GM18870 (cell line): Measurements from ENCODE around the gene ECE1.

Experiments
- ATAC-seq: cut with Tn5 transposase; IDR thresholded peaks from one replicate; pipeline ENCODE4 v1.9.1; 2021; ENCODE audit warnings: moderate library complexity; ENCODE audit not compliant: unreplicated experiment

The ECE1 gene

DNA sequence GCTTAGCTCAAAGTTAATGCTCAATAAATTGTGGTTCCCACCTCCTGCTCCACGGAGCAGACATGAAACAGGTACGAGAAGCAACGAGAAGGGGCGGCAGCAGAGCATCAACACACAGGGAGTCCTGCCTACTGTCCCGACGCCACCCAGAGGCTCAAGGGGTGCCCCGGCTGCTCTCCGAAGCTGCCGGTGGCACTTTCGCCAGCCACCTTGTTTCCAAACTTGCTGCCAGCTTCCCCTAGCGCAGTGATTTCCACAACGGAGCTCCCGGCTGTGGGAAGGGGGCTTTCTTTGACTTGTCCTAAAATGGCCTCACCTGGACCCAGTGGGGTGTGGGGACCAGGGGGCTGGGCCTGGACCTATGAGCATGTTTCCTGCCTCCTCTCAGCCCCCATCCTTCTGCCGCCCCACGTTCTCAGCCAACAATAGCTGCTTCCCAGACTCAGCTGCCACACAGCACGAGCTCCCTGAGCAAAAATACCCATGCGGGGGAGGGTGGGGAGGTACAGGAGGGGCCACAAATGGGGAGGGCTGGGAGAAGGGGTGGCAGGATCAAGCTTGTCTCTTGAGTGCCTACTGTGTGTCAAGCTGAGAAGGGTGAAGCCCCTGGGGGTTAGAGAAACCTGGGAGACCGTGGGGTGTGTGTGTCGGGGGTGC is 35.6 kb upstream of the ECE1 start:
- ATAC-seq = no peak

DNA sequence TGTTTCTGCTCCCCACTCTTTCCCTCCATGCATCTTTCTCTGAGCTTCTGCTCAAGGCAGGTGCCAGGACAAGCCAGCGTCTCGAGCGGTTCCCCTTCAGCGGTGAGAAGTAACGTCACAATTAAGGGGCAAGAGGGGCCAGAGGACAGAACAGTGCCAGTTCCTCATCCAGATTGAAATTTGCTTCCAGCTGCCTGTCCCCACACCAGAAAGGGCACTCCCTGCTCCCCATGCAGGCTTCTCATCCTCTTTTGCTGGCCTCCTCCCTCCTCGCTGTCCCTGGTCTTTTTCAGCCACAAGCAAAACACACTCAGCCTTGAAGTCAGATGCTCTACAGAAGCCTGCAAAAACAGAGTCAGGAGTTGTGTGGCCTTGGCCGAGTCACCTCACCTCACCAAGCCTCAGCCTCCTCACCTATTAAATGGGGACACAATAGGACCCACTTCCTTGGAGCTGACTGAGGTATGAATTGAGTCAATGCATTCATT is 35.0 kb upstream of the ECE1 start:
- ATAC-seq = no peak

DNA sequence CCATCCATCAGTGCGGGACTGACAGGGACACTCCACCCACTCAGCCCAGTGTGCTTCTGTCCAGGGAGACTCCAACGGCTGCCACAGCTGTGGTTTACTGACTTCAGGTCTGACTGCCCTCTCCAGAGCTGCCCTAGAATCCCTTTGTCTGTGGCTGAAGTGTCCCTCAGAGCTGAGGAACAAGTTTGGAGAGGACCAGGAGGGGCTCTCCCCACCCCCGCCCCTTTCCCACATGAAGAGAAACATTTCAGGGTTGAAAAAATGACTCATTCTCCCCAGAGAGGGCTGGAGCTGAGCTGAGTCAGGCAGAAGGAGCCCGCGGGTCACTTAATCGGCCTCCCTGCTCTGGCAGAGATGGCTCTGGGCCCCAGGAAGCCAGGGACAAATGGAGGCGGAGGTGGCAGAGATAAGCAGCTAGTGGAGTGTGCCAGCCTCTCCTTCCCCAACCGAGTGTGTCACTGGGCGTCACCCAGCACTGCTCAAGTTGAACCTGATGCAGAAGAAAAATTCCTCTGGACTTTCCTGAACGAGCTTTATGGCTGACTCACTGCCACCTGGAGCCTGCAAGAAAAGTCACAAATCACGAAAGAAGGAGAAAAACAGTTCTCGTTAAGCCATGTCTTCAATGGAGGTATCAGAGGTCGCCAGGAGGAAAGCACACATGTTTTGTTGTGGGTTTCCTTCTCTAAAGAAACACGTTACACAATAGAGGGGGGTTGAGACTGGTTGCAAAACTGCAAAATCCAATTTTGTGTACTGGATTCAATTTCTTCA is 34.3 kb upstream of the ECE1 start:
- no peak for ATAC-seq

DNA sequence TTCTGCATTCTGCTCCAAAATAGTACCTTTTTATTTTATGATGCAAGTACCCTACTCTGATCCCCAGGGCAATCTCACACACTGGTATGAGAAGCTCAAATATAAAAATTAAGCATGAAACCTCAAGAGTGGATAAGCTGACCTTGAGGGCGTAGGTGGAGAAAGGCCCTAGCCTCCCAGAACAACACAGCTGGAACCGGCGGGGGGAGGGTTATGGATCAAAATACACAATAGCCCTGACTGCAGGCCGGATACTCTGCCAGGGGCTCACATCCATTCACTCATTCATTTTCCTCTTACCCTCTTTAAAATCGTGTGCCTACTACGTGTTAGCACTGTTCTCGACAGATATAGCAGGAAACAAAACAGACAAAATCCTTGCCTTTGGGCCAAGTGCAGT is 32.8 kb upstream of the ECE1 start:
- ATAC-seq = no peak

DNA sequence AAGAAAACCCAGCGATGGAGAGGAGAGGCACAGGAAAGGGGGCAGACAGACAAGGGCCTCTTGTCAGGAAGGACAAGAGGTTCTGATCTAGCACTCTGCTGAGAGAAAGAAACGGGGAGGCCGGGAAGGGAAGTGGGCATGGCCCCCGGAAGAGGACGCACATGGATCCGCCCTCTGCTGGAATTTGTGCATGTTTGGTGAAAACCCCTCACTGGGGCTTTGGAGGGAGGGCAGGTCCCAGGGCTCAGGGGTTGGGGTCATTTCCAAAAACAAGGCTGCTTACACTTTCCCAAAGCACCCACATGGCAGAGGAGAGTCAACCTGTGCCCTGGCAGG is 32.4 kb upstream of the ECE1 start:
- no peak for ATAC-seq

DNA sequence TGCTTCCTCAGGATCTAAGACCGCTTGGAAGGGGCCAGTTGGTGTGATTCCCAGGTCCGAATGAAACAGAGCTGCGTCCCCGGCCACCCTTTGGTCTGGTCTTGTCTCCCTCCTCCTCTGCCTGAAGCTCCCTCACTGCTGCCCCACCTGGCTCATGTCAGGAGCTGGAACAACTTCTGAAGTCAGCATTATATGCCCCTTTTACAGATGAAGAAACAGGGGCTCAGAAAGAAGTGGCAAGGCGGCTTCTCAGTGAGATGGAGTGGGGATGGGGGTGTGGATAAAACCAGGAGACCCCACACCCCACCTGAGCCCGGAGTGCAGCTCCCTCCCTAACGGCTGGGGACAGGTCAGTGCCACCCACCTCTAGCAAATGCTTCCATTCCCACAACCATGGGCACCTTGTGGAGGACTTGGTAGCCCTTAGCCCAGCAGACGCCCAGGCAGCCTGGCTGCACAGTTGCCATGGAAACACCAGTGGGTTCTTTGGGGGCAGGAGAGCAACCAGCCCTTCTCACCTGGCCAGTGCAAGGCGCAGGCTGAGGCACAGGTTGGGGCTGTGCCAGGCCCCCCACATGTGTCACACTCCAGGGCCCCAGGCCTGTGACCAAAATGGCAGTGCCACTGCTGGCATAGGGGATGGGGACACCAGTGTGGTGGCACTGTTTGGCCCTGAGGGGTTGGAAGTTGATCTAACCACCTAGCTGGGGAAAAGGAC is 31.9 kb upstream of the ECE1 start:
- ATAC-seq = no peak

DNA sequence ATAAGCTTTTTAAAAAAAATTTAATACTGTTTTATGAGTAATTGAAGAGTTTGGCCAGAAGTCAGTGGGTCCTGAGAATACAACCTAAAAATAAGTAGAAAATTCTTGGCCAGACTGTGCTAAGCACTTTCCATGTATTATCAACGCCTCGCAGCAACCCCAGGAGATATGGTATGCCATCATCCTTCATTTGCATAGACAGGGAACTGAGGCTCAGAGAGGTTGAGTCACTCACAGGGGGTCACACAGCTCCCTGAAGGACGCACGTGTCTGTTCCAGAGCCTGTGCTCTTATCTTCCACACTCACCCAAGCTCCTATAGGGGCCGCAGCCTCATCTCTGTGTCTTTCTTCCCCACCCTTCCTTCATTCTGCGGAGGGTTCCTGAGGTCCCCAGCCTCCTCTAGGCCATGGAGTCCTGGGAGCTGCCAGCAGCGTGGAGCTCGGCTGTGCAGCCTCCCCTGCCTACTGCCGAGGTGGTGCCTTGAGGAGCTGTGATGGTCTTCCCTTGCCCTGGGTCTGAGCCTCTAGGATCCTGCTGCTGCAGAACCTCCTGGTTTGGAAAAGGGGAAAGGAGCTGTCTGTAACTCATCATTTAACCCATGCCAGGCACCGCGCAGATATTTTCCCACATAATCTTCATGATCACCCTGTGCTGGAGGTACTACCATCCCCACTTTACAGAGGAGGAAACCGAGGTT is 30.3 kb upstream of the ECE1 start:
- ATAC-seq = no peak

DNA sequence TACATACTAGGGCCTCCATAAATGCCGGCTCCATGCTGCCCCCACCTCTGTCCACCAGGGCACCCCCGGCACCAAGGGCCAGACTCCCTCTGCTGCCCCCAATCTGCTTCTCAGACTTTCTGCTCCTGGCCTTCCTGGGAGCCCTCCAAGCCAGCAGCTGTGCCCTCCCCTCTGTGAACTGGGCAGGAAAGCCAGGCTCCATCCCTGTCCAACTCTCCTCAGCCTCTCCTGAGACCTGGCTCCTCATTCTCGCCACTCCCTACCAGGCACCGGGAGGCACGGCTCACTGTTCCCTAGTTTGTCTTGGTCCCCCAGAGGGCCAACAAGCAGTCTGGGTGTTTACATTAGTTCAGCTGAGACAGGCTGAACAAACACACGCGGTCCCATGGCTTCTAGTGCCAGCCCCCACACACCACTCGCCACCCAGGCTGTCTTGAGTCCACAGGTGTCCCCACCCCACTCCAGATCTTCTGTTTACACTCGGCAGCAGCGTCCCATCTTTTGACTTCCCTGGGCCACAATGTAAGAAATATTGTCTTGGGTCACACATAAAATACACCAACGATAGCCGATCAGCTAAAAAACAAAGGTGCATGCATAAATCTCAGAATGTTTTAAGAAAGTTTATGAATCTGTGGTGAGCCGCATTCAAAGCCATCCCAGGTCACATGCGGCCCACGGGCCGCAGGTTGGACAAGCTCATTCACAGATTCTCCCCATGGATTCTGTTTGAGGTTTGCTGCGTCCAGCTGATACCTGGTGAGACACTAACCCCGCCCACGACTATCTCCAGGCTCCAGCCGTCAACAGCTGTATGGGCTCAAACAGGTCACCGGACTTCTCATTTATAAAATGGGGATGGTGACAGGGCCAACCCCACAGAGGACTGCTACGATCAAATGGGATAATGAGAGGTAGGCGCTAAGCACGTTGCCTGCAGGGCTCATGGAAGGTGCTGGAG is 29.5 kb upstream of the ECE1 start:
- ATAC-seq = no peak

DNA sequence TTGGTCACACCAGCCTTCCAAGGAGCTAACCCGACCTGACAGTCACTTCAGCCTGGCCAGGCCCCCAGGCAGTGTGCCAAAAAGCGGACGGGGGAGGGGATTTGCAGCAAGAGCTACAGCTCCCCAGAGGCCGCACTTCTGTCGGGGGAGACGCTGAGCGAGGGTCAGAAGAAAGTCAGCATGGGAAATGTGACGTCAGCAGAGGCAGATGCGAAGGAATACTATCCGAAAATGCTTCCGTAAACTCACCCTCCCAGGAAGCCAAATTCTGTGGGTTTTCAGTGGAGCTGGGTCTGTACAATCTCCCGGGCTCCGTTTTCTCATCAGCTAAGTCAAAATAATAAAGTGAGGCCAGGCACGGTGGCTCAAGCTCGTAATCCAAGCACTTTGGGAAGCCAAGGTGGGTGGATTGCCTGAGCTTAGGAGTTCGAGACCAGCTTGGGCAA is 28.5 kb upstream of the ECE1 start:
- no peak for ATAC-seq

DNA sequence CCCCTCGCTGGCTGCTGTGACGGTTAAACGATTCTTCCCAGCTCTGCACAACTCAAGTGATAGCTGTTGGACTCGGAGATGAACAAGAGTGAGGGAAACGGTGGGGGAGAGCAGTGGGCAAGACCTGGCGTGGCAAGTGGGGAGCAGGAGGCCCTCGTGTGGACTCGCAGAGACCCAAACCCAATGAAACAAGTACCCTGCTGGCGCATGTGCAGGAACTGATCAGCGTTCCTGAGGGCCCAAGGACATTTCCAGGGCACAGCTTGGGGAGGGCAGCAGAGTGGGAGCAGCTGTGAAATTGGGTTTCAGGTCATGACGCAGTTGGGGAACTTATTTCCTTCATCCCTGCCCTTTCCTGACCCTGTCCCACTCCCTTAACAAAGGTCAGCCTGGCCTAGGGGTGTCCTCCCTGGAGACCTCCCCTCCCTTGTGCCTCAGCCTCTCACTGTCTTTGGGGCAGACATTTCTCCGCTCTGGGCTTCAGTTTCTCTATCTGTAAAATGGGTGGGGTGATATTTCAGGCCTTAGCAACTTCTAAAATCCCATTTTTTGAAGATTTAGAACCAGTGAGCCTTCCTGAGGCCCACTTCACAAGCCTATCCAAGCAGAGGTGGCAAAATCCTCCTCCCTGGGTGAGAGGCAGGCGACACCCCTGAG is 27.9 kb upstream of the ECE1 start:
- no peak for ATAC-seq

DNA sequence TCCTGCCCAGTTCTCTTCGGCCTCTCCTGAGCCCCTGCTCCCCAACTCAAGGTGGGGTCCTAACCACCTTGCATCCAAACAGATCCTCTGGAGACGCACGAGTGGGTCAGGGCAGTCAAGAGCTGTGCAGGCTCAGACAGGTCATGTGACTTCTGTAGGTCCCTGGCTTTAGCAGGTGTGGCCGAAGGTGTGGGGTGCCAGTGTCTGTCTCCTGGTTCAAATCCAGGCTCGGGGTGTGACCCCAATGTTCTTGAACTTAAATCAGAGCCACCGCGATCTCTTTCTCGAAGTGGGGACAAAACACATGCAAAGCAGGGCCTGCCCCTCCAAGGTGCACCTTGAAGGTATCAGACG is 27.4 kb upstream of the ECE1 start:
- ATAC-seq = no peak

DNA sequence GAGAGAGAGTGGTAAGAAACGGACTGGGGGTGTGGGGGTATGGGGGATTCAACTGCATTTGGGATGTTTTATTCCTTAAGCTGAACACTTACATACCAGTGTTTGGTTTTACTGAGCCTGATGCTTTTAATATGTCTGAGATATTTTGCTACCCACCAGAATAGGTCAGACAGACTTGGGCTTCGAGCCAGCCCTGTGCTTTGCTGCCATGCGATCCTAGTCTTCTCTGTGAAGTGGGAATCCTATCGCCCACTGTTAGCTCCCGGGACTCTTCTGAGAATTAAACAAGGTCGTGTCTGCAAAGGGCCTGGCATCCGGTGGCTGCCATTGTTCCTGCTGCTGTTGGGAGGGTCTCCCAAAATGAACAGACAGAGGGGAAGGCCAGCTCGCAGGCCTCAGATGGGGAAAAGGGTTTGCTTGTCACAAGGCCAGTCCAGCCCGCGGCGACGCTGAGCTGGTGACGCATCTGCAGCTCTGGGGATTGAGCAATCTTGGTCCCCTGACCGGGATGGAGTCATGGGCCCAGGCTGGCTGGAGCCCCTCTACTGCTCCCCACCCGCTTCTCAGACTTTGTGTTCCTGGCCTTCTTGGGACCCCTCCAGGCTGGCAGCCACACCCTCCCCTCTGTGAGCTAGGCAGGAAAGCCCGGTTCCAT is 26.9 kb upstream of the ECE1 start:
- no peak for ATAC-seq

DNA sequence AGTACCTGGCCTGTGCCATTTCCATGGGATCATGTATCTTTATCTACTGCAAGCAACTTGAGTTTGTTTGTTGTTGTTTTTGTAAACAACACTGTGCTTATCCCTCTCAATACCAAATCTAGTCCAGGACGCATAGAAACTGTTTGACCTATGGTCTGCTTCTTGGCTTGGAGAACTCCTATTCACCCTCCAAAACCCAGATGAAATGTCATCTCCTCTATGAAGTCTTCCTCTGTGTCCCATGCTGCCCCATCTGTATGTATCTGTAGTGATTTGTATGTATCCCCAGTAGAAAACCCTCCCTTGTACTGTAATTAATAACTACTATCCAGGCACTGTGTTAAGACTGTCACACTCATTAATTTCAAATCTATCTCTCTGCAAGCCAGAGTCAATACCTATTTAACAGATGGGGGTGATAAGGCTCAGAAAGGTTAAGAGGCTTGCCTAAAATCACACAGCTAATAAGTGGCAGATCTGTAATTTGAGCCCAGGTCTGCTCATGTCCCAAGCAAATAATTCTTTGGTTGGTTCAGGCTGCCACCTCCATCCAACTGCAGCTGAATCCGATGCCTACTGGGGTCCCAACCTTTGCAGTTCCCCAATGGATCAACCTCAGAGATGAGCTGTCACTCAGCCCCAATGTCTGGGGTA is 24.6 kb upstream of the ECE1 start:
- ATAC-seq = no peak

DNA sequence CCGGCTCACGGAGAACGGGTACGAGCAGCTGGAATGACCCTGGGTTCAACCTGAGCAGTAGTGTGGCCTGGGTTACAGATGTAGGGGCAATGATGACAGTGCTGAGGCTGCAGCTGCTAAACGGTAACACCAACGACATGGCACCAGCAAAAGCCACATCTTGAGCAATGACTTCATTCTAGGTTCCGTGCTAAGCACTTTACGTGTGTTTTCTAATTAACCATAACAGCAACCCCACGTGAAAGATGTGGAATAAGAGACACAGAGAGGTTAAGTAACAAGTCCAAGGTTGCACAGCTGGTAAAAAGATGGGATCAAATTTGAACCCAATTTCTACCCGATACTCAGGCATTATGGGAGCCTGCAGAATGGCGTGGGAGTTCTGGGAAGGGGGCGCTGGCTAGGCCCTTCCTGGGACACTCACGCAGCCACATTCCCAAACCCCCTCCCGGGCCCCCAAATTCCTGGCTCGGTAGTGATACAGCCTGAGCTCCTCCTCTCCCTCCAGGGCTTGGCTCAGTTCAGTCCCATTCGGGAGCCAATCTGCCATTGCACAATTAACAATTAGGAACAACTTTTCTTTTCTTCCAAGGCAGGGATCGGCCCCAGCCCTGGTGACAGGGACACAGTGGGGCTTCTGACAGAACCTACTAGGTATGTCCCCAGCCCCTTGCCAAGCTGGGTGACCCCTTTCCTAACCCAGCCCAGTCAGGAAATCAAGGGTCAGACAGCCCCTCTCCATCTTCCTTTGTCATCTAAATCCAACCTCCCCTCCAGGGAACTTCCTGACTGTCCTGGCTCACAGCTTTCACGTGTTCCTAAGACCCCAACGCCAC is 23.8 kb upstream of the ECE1 start:
- ATAC-seq = no peak

DNA sequence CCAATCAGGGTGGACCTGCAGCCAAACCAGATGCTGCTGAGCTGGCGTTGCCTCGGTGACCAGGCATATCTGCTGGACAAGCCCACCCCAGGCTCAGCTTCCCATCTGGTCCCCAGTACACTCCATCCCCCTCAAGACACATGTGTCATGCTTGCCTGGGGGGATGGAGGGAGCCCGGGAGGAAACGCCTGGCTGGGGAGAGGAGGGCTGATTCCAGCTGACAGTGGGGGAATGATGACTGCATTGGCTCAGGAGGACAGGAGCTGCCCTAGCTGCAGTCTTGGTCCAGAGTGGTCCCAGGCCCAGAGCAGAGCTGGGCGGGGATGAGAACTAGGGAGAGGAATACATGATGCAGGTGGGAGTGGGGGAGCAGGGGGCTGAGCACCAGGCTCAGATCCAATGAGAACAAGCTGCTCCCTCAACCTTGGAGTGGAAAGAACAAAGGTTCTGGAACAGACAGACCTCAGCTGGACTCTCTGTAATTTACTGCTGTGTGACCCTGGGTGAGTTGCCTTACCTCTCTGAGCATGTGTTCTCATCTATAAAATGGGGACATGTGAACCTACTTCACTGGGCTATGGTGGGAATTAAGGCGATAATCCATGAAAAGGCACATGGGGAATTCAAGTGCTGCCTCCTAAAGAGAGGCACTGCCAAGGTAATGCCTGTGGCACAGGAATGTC is 23.1 kb upstream of the ECE1 start:
- ATAC-seq = no peak

DNA sequence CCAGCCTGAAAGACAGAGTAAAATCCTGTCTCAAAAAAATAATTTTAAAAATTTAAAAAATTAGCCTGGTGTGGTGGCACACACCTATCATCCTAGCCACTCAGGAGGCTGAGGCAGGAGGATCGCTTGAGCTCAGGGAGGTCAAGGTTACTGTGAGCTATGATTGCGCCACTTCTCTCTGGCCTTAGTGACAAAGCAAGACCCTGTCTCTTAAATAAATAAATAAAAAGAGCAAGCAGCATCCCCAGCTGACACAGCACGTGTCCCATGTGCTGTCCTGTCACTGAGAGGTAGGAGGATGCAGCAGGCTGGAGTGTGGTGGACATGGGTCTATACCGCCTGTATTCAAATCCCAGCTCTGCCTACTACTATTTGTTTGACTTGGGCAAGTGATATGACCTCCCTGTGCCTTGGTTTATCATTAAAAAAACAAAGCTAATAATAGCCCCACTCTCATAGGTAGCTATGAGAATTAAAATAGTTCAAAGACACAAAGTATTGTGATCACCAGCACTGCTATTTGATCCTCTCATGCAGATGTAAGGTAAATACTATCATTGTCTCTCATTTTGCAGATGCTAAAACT is 22.2 kb upstream of the ECE1 start:
- ATAC-seq = no peak

DNA sequence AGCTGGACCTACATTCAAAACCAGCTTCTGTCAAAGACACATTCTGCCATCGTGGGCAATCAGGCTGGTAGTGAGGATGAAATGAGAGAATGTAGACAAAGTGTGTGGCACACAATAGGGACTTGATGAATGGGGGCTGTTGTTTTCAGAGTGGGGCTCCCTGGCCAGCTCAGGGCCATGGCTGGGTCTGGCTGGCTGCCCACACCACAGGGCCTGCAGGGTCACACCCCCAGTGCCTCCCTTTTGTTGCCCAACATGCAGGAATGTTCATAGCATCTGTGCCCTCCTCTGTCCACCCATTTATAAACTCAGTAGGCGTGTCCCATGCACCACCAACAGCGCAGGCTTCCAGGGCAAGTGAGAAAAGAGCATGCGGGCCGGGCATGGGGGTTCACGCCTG is 20.8 kb upstream of the ECE1 start:
- no peak for ATAC-seq
